Activated T-cell treated with anti-CD3 and anti-CD28 coated beads for 4 hours (primary cell): ENCODE results near the gene RPL19.
"Not testable (repeated sequence)": the region's sequence is repeated elsewhere in the genome, so short reads cannot be mapped to it uniquely, and the experiment has no call there.

Source experiments
- DNase-seq: peaks from one replicate; pipeline ENCODE4 v3.0.0-alpha.2; 2020

RPL19 gene

DNA sequence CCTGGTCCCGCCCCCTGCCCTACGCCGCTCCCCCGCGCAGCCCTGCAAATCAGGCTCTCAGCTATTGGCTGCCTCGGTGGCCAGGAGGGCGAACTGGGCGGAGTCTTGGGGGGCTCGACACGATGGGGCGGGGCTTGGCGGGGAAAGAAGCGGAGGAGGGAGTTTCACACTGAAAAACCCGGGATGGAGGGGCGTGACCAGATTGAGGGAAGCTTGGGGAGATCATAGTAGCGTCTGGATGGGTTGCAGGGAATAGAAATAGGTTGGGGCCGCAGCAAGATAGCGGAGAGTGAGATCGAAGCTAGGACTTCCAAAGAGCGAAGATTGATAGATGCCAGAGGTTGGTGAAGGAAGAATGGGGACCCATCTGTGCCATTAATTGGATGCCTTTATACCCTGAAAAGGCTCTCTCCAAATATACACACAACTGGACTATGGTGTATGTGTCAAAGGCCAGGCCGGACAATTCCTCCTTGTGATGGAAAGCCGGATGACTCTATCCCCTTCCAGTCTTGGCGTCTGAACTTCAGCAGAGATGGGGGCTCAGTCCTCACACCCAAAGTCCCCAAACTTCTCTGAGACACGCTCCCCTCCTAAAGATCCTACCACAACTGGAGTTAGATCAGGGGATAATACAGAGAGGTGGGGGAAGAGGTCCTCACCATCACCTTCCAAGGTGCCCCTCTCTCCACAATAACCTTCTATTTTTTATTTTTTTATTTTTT is 26.0 kb downstream of the RPL19 start:
- peak; percentile 36 for DNase-seq

DNA sequence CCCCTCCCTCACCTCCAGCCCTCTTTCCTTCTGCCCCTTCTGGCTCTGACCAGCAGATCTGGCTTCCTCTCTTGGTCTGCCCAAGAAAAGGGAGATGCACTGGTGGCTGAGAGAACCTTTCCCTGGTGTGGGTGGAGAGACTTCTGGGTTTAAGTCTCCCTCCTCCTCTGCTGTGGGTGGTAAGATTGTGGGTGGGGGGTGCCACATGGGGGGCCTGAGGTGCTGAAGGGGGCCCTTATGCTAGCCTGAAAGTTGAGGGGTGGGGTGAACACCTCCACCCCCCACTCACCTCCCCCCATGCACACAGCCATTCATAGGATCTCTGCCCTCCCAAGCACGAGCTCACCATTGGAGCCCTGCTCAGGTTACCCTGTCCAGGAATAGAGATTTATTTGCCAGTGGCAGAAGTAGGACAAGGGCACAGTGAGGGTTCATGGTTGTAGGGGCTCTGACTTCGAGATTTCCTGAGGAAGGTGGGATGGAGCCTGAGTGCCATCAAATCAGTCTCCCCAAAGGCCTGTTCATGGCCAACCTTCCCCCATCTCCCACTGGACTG is 27.4 kb downstream of the RPL19 start:
- DNase-seq = no peak

DNA sequence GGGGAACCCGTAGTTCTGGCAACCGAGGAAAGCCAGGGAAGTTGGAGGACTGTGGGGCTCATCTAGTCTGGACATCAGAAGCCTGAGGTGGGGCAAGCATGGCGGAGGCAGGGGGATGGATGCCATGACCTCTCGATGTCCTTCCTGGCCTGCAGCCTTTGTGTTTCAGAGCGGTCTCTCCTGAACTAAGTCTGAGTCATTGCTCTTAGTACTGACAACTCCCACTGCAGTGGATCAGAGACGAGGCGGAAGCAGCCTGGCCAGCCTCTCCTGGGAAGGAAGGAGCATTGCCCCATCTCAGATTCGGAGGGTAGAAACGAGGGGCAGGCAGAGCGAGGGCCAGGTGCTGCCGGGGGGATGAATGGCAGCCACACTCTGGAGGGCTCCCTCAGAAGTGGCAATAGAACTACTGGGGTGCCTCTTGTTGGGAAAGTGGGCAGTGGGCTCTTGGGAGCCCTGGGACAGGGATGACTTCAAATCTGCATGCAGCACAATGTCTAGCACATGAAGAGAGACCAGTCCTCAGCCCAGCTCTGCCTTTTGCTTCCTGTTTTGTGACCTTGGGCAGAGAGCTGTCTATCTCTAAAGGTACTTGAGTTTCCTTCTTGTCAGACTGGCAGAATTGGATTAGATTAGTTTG is 29.3 kb downstream of the RPL19 start:
- no peak for DNase-seq

DNA sequence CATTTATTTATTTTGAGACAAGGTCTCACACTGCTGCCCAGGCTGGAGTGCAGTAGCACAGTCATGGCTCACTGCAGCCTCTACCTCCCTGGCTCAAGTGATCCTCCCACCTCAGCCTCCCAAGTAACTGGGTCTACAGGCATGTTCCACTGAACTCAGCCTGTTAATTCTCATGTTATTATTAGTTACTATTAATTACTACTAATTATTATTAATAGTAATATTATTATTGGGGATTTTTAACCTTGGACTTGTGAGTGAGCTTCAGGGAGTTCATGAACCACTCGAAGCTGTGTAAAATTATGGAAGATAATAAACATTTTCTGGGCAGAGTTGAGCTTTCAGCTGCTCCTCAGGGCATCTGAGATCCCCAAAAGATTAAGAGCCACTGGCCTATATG is 30.3 kb downstream of the RPL19 start:
- no peak for DNase-seq

DNA sequence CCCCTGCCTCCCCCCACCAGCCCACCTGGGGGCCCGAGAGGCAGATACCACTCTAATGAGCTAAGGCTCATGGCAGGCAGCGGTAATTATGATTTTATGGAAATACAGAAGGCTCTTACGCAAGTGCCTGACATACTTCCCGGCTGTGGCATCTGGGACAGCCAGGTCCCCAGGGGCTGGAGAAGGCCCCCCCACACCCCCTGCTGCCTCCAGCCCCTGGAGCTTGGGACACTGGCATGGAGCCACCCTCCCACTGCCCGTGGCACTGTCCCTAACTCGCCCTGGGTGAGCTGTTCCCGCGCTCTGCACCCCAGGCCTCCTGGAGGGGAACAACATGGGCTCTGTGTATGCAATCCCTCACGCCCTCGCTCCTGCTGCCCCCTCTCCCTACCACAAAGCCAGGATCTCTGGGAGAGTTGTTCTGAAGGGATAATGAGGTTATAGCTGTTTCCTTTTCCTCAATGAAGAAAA is 31.0 kb downstream of the RPL19 start:
- DNase-seq = no peak

DNA sequence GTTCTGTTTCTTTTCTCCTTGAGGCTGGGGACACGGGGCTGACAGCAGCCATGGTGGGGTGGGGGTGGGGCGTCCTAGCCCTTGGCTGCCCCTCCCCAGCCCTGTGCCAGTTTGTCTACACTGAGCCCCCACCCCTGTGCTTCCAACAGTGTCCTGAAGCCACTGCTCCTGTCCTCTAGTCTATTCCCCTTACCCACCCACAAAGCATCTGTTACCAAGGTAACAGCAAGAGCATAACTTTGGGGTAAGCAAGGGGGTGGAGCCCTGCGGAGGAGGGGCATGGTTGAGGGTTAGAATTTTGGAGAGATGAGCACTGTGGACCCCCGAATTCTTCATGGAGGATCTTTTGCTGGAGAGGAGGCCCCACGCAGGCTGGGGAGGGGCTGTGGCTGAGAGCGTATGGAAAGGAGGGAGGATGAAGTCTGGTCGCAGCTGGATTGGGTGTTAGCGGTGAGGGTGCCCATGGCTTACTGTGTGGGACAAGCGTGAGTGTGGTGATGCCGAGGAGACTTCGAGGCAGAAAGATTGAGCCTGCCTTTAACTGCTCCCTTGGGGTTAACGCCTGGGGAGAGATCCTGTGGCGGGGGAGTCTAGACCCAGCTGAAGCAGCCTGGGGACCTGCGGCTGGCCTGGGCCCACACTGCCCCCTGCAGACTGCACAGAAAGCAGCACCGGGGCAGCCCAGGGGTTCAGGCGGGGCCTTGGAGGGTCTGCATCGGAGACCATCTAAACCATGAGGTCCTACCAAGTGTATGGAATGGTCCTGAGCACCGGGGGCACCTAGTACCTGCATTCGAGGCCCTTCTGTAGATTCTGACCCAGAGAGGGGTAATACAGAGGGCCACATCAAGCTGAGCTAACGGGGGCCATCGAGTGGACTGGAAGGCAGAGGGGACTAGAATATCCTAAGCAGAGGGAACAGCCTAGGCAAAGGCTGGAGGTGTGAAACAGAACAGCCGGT is 31.8 kb downstream of the RPL19 start:
- peak; percentile 34 for DNase-seq

DNA sequence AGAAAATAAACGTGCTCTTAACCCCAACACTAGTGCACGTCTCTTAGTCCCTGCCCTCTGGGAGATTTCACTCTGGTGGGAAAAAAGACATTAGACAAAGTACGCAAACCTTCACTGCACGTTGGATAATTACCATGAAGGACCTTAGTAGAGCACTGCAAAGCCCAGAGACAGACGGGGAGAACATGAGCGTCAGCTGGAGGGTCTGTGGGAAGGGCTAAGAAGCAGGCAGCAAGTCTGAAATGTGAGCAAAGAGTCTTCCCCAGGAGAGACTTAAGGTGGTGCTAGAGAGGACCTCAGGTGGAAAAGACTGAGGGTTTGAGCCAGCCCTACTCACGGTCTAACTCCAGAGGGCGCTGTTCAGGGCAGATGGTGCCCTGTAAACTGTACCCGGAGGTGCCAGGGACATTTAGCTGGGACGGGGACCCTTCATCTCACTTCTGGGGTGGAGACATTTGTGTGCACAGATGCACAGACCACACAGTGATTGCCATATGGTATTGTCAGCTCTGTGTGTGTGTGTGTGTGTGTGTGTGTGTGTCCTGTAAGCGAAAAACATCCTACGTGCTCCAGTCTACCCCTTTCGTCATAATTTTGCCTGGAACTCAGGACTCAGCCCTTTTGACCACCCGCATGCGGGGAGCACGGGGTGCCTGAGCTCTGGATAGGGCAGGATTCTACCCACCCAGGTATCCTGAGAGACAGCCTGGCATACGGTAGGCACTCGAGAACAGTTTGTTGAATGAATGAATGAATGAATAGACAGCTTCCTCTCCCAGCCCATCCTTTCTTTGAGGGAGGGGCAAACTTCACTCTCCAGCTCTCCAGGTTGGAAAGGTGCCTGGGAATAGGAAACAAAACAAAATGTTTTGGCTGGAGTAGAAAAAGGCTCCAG is 35.7 kb downstream of the RPL19 start:
- no peak for DNase-seq

DNA sequence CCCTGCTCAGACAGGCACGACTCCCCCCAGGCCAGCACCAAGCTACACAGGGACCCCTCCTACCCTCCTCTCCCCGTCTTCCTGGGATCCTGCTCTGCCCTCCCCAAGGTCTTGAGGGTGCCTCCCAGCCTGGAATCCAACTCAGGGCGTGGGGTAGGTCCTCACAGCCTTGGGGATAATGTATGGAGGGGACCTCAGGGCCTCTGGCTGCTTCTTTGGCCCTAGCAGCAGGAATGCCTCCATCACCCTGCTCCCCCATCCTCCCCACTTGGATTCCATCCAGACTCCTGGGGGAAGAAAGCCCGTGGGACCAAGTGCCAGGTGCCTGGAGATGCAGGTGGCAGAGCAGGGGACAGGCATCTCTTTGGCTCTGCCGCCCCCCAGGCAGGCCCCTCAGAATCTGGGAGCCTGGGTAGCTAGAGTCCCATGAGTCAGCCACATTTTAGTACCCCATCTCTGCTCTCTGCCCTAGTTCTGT is 36.4 kb downstream of the RPL19 start:
- no peak for DNase-seq

DNA sequence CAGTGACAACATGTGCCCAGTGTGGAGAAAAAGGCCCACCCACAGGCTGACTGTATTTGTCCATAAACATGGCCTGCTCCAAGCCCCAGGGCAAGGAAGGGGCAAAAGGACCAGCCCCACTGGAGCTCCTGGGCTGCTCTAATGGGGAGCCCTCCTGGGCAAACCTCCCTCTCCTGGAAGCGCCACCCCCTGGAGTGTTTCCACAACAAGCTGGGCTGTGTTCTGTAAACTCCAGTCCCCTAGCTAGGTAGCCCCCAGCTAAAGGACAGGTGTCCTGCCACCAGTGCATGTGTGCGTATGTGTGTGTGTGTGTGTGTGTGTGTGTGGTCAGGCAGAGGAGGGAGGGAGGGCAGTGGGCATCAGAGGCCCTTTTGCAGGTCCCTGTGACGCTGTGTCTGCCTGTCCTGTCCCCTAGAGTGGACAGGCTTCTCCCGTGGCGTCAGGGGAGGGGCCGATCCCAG is 36.9 kb downstream of the RPL19 start:
- no peak for DNase-seq

DNA sequence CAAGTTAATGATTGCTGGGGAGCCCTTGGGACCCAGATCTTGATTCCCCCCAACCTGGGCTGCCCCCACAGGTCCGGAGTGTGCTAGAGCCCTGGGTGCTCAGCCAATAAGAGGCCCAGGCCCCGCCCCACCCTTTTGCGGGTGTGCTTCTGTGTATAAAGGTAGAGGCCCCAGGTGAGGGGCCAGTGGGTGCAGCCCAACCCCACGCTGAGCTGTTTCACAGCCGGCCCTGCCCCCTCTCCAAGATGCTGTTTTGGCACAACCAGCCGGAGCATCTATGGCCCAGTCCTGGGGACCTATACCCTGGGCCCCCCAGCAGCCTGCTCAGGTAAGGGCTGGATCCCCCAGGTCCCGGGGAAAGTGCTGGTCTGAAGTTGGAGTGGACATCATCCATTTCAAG is 37.5 kb downstream of the RPL19 start:
- DNase-seq = no peak

DNA sequence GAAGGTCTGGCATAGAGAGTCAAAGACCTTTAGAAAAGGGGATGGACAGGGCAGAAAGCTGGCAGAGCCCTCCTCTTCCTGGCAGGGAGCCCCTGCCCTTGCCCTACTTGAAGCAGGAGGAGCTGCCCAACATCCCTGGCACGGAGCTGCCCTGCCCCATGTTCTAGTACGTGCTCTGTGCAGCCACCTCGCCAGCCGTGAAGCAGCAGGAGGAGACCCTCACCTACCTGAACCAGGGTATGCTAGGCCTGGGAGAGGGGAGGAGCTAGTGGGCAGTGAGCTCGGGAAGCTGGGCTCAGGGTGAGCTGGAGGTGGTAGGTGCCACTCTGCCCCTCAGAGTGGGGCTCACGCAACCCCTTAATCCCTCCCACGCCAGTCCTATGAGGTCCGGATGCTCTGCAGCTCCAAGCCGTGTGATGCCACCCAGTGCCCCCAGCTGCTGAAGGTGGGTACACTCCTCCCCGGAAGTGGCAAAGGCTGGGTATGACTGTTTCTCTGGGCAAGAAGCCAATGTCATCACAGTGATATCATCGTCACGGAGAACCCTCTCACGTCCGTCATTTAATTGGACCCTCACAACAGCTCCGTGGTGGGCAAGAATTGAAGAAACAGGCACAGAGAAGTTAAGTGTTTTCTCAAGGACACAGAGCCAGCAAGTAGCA is 38.4 kb downstream of the RPL19 start:
- DNase-seq = peak; percentile 67

DNA sequence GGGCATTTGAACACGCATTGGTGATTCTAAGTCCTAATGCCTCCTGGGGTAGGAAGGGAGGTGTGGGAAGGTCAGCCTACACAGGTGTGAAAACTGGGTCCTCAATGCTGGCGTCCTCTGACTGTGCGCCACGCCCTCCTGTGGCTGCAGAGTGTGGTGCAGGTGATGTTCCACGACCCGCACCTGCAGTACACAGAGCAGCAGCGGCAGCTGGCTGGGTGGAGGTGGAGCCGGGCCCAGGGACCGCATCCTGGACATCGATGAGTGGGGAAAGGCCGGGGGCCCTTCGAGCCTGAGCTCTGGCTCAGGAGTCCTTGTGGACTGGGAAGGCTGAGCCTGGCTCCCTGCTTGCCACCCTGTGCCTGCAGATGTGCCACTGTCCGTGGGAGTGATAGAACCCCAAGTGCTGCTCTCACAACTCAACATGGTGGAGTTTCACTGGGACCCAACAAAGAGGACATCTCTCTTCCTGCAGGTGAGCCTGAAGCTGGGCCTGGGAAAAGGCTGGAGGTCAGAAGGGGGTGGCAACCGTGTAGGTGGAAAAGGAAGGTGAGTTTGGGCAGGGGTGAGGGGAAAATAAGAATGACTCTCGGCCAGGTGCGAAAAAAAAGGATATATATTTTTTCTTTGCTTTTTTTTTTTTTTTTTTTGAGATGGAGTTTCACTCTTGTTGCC is 39.7 kb downstream of the RPL19 start:
- peak; percentile 54 for DNase-seq

DNA sequence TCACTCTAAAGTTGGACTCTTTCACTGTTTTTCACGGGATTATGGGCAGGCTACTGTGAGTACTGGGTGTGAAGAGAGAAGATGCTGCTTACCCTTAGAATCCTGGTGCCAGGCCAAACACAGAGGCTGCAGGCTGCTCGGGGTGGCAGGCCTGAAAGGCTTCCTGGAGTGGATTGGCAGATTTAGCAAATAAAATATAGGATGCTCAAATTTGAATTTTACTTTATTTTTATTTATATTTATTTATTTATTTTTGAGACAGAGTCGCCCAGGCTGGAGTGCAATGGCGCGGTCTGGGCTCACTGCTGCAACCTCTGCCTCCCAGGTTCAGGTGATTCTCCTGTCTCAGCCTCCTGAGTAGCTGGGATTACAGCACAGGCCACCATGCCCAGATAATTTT is 40.5 kb downstream of the RPL19 start:
- DNase-seq = no peak

DNA sequence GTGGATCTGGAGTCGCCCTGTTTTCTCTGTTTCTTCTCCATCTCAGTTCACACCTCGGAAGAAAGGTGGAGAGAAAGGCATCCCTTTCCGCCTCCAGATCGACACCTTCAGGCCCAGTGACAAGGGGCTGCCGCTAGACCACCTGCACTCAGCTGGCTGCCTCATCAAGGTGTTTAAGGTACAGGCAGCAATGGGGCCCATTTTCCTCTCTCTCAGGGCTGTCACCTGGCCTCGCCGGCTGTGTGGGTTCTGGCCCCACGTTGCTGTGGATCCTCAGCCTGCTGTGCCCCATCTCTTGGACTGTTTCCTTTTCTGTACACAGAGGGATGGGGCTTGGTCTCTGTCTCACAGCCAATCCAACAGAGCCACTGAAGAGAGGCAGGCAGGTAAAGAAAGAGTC is 43.1 kb downstream of the RPL19 start:
- no peak for DNase-seq

DNA sequence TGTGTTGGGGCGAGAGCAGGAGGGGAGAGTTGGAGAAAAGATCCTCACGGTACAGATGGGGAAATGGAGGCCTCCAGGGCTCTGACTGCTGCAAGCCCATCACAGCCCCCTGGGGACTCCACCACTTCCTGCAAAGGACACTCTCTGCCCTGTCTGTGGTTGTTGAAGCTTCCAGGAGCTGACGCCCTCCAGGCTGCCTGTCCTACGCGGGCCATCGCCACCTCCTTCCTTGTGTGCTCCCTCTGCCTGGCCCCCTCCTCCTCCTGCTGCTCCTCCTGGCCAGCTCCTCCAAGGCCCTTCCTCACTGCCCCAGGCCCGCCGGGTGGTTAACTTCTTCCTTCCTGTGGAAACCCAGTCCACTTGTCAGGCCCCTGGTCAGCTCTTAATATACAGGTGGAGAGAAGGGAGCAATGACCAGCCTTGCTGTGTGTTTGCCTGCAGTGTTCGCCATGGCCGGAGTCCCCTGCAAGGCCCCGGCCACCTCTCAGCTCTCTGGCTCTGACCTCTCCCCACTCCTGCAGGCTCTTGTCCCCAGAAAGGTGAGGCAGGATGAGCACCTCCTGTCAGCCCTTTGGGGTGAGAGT is 44.0 kb downstream of the RPL19 start:
- DNase-seq = no peak

DNA sequence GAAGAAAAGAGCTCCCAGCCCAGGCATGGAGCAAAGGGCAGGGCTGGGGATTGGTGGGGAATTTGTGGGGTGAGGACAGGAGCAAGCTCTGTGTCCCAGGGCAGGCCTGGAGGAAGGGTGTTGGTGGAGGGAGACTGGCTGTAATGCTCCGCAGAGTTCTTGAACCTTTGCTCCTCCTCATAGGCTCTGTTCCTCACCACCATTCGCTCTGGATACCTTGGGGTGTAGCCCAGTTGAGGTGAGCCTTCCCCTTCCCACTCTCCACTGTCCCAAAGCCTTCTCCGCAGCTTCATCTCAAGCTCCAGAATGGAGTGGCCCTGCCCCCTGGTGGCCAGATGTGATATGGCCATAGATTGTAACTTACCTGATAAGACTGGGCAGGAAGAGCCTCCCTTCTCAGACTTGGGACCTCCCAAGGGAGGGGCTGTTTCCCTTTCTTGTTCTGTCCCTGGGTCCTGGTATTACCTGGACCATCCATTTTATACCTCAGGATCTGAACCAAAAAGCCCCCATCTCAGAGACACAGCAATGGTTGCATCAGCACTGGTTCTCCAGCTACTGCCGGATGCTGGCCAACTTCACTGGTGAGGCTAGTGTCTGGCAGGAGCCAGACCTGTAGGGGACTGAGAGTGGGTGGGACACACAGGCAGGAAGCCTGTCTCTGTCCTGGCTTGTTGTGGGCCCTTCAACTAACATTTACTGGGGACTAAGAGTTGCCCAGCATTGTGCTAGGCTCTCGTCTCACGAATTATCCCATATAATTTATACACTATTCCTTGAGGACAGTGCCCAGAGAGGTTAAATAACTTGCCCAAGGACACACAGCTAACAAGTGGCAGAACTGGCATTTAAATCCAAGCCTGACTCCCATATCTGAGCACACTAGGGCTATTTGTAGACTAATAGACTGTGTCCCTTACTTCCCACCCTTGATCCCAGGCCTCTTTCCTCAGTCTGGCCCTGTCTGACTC is 44.8 kb downstream of the RPL19 start:
- peak; percentile 88 for DNase-seq

DNA sequence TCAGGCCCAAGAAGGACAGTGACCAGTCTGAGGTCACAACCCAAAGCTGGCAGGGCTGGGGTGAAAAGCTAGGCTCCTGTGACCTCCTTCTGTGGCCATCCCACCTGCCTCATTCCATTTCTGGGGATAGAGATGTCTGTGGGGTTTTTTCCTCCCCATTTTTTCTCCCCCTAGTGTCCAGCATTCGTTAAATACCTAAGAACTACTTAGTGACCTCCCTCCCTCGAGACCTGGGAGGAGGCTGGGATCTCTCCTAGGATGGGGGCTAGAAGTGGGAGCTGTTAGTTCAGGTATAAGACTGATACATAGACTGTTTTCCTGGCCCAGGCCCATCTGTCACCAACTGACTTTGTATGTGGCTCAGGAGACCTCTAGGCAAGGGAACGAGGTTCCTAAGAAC is 46.2 kb downstream of the RPL19 start:
- DNase-seq = no peak

DNA sequence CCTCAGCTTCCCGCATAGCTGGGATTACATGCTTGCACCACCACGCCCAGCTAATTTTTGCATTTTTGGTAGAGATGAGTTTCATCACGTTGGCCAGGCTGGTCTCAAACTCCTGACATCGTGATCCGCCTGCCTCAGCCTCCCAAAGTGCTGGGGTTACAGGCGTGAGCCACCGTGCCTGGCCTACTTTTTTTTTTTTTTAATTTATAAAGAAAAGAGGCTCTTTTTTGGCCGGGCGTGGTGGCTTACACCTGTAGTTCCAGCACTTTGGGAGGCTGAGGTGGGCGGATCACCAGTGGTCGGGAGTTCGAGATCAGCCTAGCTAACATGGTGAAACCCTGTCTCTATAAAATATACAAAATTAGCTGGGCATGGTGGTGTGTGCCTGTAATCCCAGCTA is 50.0 kb downstream of the RPL19 start:
- not testable (repeated sequence) for DNase-seq

DNA sequence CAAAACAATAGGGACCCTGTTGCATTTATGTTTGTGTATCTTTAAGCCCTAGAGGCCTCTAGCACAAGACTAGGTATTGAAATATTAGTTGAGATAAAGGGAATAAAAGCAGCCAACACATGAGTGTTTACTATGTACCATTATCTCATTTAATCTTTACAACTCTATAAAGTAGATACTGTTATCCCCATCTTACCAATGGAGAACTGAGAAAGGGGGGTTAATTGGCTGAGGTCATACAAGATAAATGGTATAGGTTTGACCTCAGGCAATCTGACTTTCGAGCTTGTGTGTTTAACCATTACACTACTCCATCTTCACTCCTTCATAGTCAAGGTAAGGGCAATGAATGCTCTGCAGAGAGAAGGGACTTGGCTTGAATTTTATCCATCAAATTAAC is 51.9 kb downstream of the RPL19 start:
- no peak for DNase-seq
